Muscle of leg (tissue), 11 donors: ENCODE data around the gene C2CD2. TPM values are rescaled to one million over a fixed set of nuclear protein-coding genes. Genes with fewer than 3 reads are reported as not detected.

Source experiments
- DNase-seq: peaks from one replicate; pipeline ENCODE4 v3.0.0; 2013
- H3K27ac ChIP-seq: one replicate; pipeline ENCODE4 v1.5.1; 2013; ENCODE audit warnings: mild to moderate bottlenecking, low read length, control low read depth
- H3K27me3 ChIP-seq: one replicate; pipeline ENCODE4 v1.6.1; 2013; ENCODE audit warnings: low read length; ENCODE audit not compliant: control insufficient read depth, insufficient read depth
- H3K36me3 ChIP-seq: one replicate; pipeline ENCODE4 v1.6.1; 2013; ENCODE audit warnings: low read length; ENCODE audit not compliant: control insufficient read depth, insufficient read depth
- H3K4me1 ChIP-seq: one replicate; pipeline ENCODE4 v1.6.1; 2013; ENCODE audit warnings: low read length; ENCODE audit not compliant: control insufficient read depth, insufficient read depth
- H3K4me3 ChIP-seq: one replicate; pipeline ENCODE4 v1.5.1; 2013; ENCODE audit warnings: low read length, control low read depth
- H3K9me3 ChIP-seq: replicated peaks from 2 replicates; pipeline ENCODE4 v1.6.1; 2013; ENCODE audit warnings: low read depth, low read length; ENCODE audit not compliant: control insufficient read depth
- WGBS: methylation state at CpG from one replicate; pipeline ENCODE4 v1.1.5; 2013; ENCODE audit warnings: missing lambda C conversion rate; ENCODE audit not compliant: insufficient coverage; 5-methylcytosine and 5-hydroxymethylcytosine counted together
- polyA plus RNA-seq, 8 donors: library from polyadenylated mRNA; unstranded; fragments of 120-200 nt; gene quantifications; one replicate each; pipeline versions ENCODE4 v1.2.1 to v1.2.3, GENCODE V29; 2013; ENCODE audit warnings: inconsistent platforms in 1 of 8, low replicate concordance in 1 of 8; ENCODE audit not compliant: insufficient read length in 8 of 8, insufficient read depth in 1 of 8
- total RNA-seq: library from RNA; stranded (reverse); fragments of 120-200 nt; gene quantifications from one replicate; pipeline ENCODE4 v1.2.4, GENCODE V29; 2013

Gene C2CD2
- total and polyA plus RNA-seq, 9 donors, result 7.2 to 11.2 (median 8.9) TPM

- 92% methylated on average over 13 of the region's 17 CpGs for whole genome bisulfite sequencing
Observed at GRCh38 chr21:41861987-41862386, 91.8 kb downstream of the C2CD2 start.

GRCh38 chr21:41861255-41861654 is 92.6 kb downstream of the C2CD2 start:
- H3K27me3 ChIP-seq, result no peaks in the 10 kb centered on the region
- no peaks in the 10 kb centered on the region for H3K9me3 ChIP-seq

More at GRCh38 chr21:41861987-41862386, 91.8 kb downstream of the C2CD2 start:
- Histone ChIP-seq H3K4me3 (no peak overlapping the region), H3K27ac (no peak overlapping the region), H3K9me3 (no peaks in the 10 kb centered on the region), H3K4me1 (peaks cover 4% of the 10 kb centered on the region), H3K36me3 (peaks cover 14% of the 10 kb centered on the region), H3K27me3 (no peaks in the 10 kb centered on the region)
- DNase-seq, result no peak

DNA sequence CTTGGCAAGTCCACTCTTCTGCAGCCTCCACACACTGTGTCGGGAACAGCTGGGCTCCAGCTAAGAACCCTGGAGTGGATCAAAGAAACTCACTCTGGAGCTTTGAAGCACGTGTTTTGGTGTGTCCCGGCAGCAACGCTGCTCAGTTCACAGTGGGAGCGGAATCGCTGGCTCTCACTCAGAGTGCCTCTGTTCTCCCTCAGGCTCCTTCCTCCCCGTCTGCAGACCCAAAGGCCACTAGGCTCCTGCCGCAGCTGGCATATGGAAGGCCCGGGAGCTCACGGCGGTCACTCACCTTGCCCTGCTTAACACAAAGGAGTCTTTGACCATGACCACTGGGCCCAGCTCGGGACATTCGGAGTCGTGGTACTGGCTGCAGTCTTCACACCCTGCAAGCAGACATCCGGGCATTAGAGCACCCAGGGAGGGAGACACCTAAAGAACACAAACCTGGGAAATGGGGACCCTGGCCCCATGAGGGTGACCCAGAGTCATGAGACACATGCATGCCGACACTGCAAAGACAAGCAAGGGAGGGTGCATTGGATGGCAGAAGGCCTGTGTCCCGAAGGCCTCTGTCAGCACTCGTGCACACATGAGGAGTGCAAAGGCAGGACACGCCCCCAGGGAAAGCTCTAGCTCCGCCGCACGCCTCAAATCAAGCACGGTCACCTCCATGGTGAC is 94.4 kb downstream of the C2CD2 start:
- no peak for DNase-seq
- H3K36me3 ChIP-seq, result peaks cover 35% of the 10 kb centered on the region
- H3K4me1 ChIP-seq, result peaks cover 4% of the 10 kb centered on the region
- H3K4me3 ChIP-seq, result no peak overlapping the region
- 79% methylated on average over 21 of the region's 23 CpGs for WGBS
- H3K9me3 ChIP-seq, result no peaks in the 10 kb centered on the region
- no peak overlapping the region for H3K27ac ChIP-seq
- H3K27me3 ChIP-seq, result no peaks in the 10 kb centered on the region

More at GRCh38 chr21:41861255-41861654, 92.6 kb downstream of the C2CD2 start:
- DNase-seq, result no peak
- Histone ChIP-seq H3K36me3 (peaks cover 21% of the 10 kb centered on the region), H3K27ac (no peak overlapping the region), H3K4me1 (peaks cover 4% of the 10 kb centered on the region), H3K4me3 (no peak overlapping the region)
- 60% methylated on average over 1 of the region's 4 CpGs for WGBS

DNA sequence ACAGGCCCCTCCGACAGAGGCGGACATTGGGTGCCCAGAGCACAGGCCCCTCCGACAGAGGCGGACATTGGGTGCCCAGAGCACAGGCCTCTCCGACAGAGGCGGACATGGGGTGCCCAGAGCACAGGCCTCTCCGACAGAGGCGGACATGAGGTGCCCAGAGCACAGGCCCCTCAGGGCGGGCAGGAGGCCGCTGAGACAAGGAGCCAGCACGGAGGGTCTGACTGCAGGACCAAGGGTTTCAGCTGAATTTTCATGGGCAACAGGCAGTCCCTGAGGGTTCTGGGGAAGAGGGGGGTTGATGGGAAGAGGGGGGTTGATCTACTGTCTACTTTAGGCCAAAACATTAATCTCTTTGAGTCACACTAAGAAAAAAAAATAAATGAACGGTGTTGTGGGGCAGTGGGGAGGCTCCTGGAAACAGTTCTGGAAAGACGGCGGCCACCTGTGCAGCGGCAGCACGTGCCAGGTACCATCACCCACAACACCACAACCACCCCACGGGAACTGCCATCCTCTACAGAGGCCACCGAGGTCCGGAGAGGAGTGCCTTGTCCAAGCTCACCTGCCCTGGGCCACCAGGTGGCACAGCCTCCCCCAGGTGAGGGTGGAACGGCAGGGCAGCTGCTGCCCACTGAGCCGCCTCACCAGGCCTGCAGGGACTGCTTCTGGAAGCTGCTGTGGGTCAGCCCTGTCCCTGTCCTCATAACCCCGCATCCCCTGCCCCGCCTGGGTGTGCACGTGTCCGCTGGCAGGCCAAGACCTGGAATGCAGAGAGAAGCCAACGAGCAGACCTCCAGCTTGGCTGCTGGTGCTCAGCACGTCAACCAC is 95.1 kb downstream of the C2CD2 start:
- no peak for DNase-seq
- peaks cover 43% of the 10 kb centered on the region for H3K36me3 ChIP-seq
- H3K27ac ChIP-seq, result no peak overlapping the region
- no peaks in the 10 kb centered on the region for H3K9me3 ChIP-seq
- H3K4me3 ChIP-seq, result no peak overlapping the region
- H3K4me1 ChIP-seq, result peaks cover 4% of the 10 kb centered on the region
- 84% methylated on average over 14 of the region's 27 CpGs for WGBS
- H3K27me3 ChIP-seq, result no peaks in the 10 kb centered on the region

DNA sequence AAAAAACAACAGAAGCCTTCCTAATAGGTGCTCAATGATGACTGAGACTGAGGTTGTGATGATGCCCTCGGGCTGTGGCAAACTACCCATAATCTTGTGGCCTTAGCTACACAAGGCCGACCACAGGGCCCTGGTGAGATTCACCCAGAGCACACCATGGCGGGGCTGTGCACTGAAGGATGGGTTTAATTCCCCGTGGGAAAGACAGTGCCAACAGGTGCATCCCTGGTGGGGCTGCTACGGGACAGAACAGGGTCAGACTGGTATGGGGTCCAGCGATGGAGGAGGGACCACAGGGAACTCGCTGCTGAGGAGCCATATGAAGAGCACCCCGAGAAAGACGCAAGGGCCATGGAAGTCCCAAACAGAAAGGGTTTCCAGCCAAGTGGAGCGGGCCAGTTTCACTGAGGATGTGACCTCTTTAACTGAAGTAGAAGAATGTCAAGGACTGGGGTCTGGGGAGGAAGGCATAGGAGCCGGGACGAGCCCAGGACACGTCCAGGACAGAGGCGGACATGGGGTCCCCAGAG is 96.0 kb downstream of the C2CD2 start:
- H3K27me3 ChIP-seq, result no peaks in the 10 kb centered on the region
- H3K27ac ChIP-seq, result no peak overlapping the region
- peaks cover 43% of the 10 kb centered on the region for H3K36me3 ChIP-seq
- no peaks in the 10 kb centered on the region for H3K9me3 ChIP-seq
- H3K4me3 ChIP-seq, result no peak overlapping the region
- DNase-seq, result no peak
- 94% methylated on average over 14 of the region's 14 CpGs for WGBS
- H3K4me1 ChIP-seq, result peaks cover 4% of the 10 kb centered on the region

GRCh38 chr21:41856572-41856971 is 97.2 kb downstream of the C2CD2 start:
- no peak overlapping the region for H3K27ac ChIP-seq
- 94% methylated on average over 8 of the region's 10 CpGs for WGBS
- no peak for DNase-seq
- H3K4me1 ChIP-seq, result peaks cover 7% of the 10 kb centered on the region
- no peaks in the 10 kb centered on the region for H3K9me3 ChIP-seq
- H3K36me3 ChIP-seq, result peaks cover 50% of the 10 kb centered on the region
- H3K27me3 ChIP-seq, result no peaks in the 10 kb centered on the region
- H3K4me3 ChIP-seq, result no peak overlapping the region

GRCh38 chr21:41854426-41854995 is 99.3 kb downstream of the C2CD2 start:
- H3K4me1 ChIP-seq, result peaks cover 7% of the 10 kb centered on the region
- no peaks in the 10 kb centered on the region for H3K9me3 ChIP-seq
- no peak overlapping the region for H3K4me3 ChIP-seq
- peaks cover 49% of the 10 kb centered on the region for H3K36me3 ChIP-seq
- DNase-seq, result no peak
- no peak overlapping the region for H3K27ac ChIP-seq
- no peaks in the 10 kb centered on the region for H3K27me3 ChIP-seq
- 92% methylated on average over 31 of the region's 31 CpGs for WGBS

- H3K36me3 ChIP-seq, result peaks cover 45% of the 10 kb centered on the region
Observed at GRCh38 chr21:41852929-41853320, 100.9 kb downstream of the C2CD2 start.

GRCh38 chr21:41852151-41852928 is 101.5 kb downstream of the C2CD2 start:
- peaks cover 44% of the 10 kb centered on the region for H3K36me3 ChIP-seq
- WGBS, result 88% methylated on average over 16 of the region's 21 CpGs
- H3K27me3 ChIP-seq, result no peaks in the 10 kb centered on the region
- no peaks in the 10 kb centered on the region for H3K9me3 ChIP-seq
- no peak for DNase-seq
- peaks cover 3% of the 10 kb centered on the region for H3K4me1 ChIP-seq
- no peak overlapping the region for H3K4me3 ChIP-seq
- H3K27ac ChIP-seq, result no peak overlapping the region

More at GRCh38 chr21:41852929-41853320, 100.9 kb downstream of the C2CD2 start:
- no peak for DNase-seq
- Histone ChIP-seq H3K27ac (no peak overlapping the region), H3K9me3 (no peaks in the 10 kb centered on the region), H3K4me3 (no peak overlapping the region), H3K27me3 (no peaks in the 10 kb centered on the region), H3K4me1 (peaks cover 3% of the 10 kb centered on the region)
- WGBS, result 75% methylated on average over 1 of the region's 9 CpGs
